NCI-H2196 treated with DMSO at 0.1 percent for 48 hours (cell line): ENCODE data around the gene MARCKS.

Experiments used
- DNase-seq: peaks from one replicate; lab custom pipeline; 2025; ENCODE audit not compliant: unreplicated experiment; lab: John Stamatoyannopoulos, UW

MARCKS gene

GRCh38 chr6:113848811-113849210 lies 8.3 kb upstream of the MARCKS start:
- no peak for DNase-seq

- no peak for DNase-seq
Observed at GRCh38 chr6:113853252-113853651, 3.9 kb upstream of the MARCKS start.

- peak; percentile 91 for DNase-seq
Observed at GRCh38 chr6:113854531-113855499, 2.3 kb upstream of the MARCKS start.

- DNase-seq = peak; percentile 33
Observed at GRCh38 chr6:113855500-113856374, 1.4 kb upstream of the MARCKS start.

GRCh38 chr6:113856375-113856624 lies 845 bp upstream of the MARCKS start:
- DNase-seq = no peak

- no peak for DNase-seq
Observed at GRCh38 chr6:113857556-113858479, 673 bp downstream of the MARCKS start.

GRCh38 chr6:113858480-113859348 lies 1.6 kb downstream of the MARCKS start:
- peak; percentile 83 for DNase-seq

- no peak for DNase-seq
Observed at GRCh38 chr6:113859349-113860180, 2.4 kb downstream of the MARCKS start.

GRCh38 chr6:113860181-113860955 lies 3.2 kb downstream of the MARCKS start:
- DNase-seq = no peak

GRCh38 chr6:113862112-113862511 lies 5.0 kb downstream of the MARCKS start:
- DNase-seq = no peak

- no peak for DNase-seq
Observed at GRCh38 chr6:113870917-113871316, 13.8 kb downstream of the MARCKS start.

- no peak for DNase-seq
Observed at GRCh38 chr6:113871975-113872374, 14.8 kb downstream of the MARCKS start.

- no peak for DNase-seq
Observed at GRCh38 chr6:113873043-113873667, 16.0 kb downstream of the MARCKS start.

- no peak for DNase-seq
Observed at GRCh38 chr6:113875470-113875869, 18.3 kb downstream of the MARCKS start.

- DNase-seq = no peak
Observed at GRCh38 chr6:113876695-113877094, 19.6 kb downstream of the MARCKS start.

GRCh38 chr6:113879186-113880096 lies 22.3 kb downstream of the MARCKS start:
- DNase-seq = peak; percentile 72

- no peak for DNase-seq
Observed at GRCh38 chr6:113881478-113881980, 24.4 kb downstream of the MARCKS start.
